OCI-LY7 (cell line): ENCODE results near the gene IQCH. TPM values are rescaled to one million over a fixed set of nuclear protein-coding genes. Genes with fewer than 3 reads are reported as not detected.

Experiments used
- BruUV-seq: library from RNA; stranded (reverse); fragments of 400-500 nt; replicated peaks from 2 replicates; lab custom pipeline; 2021; lab: Mats Ljungman, UMichigan
- CTCF ChIA-PET: fragments of 300-600 bp; sonication (Branson Sonifier 250); formaldehyde crosslinking; loops from one replicate; lab custom pipeline; 2022; ENCODE audit warnings: antibody characterized with exemption; ENCODE audit not compliant: unreplicated experiment; lab: Charles Lee
- POLR2A ChIA-PET: fragments of 300-600 bp; sonication (Branson Sonifier 250); formaldehyde crosslinking; loops from one replicate; lab custom pipeline; 2022; ENCODE audit warnings: antibody characterized with exemption; lab: Charles Lee
- DNase-seq: peaks from one replicate; pipeline ENCODE4 v3.0.0-alpha.2; 2015; ENCODE audit warnings: low spot score
- H2AFZ ChIP-seq: fragments of 200-600 bp; sonication (generic), shearing (Covaris generic); 2 replicates; pipeline ENCODE4 v1.6.1; 2014; ENCODE audit warnings: mild to moderate bottlenecking, antibody characterized with exemption, low read length, moderate library complexity
- H3K27ac ChIP-seq: fragments of 200-600 bp; sonication (generic); 2 replicates; pipeline ENCODE4 v1.5.1; 2014; ENCODE audit warnings: mixed run types, low read depth, mild to moderate bottlenecking, moderate library complexity, low read length, inconsistent platforms; ENCODE audit not compliant: poor library complexity, severe bottlenecking
- H3K36me3 ChIP-seq: fragments of 200-600 bp; sonication (generic); 2 replicates; pipeline ENCODE4 v1.6.1; 2014; ENCODE audit warnings: mild to moderate bottlenecking, antibody characterized with exemption, low read length, moderate library complexity, mixed read lengths; ENCODE audit not compliant: insufficient read depth
- H3K4me1 ChIP-seq: fragments of 200-600 bp; sonication (generic); 2 replicates; pipeline ENCODE4 v1.5.1; 2014; ENCODE audit warnings: mild to moderate bottlenecking, low read length; ENCODE audit not compliant: insufficient read depth, poor library complexity, severe bottlenecking
- H3K4me2 ChIP-seq: fragments of 200-600 bp; sonication (generic); 2 replicates; pipeline ENCODE4 v1.6.1; 2014; ENCODE audit warnings: mild to moderate bottlenecking, low read length
- H3K4me3 ChIP-seq: fragments of 200-600 bp; sonication (generic); 2 replicates; pipeline ENCODE4 v1.5.1; 2014; ENCODE audit warnings: mild to moderate bottlenecking, low read depth, low read length; ENCODE audit not compliant: poor library complexity, severe bottlenecking
- H3K79me2 ChIP-seq: fragments of 200-600 bp; sonication (generic); 2 replicates; pipeline ENCODE4 v1.6.1; 2016; ENCODE audit warnings: low read depth, mild to moderate bottlenecking, low read length, moderate library complexity, mixed read lengths; ENCODE audit not compliant: insufficient read depth
- H3K9me2 ChIP-seq: fragments of 200-600 bp; sonication (generic); 2 replicates; pipeline ENCODE4 v1.6.1; 2016; ENCODE audit warnings: mild to moderate bottlenecking, low read length, mixed read lengths; ENCODE audit not compliant: insufficient read depth
- H3K9me3 ChIP-seq: fragments of 200-600 bp; sonication (generic); 2 replicates; pipeline ENCODE4 v1.6.1; 2014; ENCODE audit warnings: mild to moderate bottlenecking, mixed run types, low read length, mixed read lengths
- H4K20me1 ChIP-seq: fragments of 200-600 bp; sonication (generic); 2 replicates; pipeline ENCODE4 v1.6.1; 2014; ENCODE audit warnings: mild to moderate bottlenecking, antibody characterized with exemption, low read length, moderate library complexity, mixed read lengths; ENCODE audit not compliant: insufficient read depth
- CTCF ChIP-seq: fragments of 200-600 bp; sonication (generic); conservative IDR thresholded peaks from 2 replicates; pipeline ENCODE4 v1.5.1; 2014; ENCODE audit warnings: mild to moderate bottlenecking, antibody characterized with exemption, low read length, moderate library complexity, mixed read lengths
- EZH2phosphoT487 ChIP-seq: fragments of 200-600 bp; sonication (generic); IDR thresholded peaks from 2 replicates; pipeline ENCODE4 v1.6.1; 2018; ENCODE audit warnings: low read depth, borderline replicate concordance, mild to moderate bottlenecking, mixed run types, antibody characterized with exemption, low read length, moderate library complexity, mixed read lengths
- intact Hi-C: fragments of 100-400 bp; cut with micrococcal nuclease; formaldehyde crosslinking; loops from one replicate; pipeline ENCODE4 v1.10.0; 2022; ENCODE audit not compliant: unreplicated experiment
- total RNA-seq, 2 experiments: library from RNA; depleted of rRNA in 1 of 2; stranded (reverse); fragments of >200 nt in 1 of 2; shearing (Covaris generic) in 1 of 2; gene quantifications; 2 replicates each; pipeline ENCODE4 v1.2.3, GENCODE V29; 2014 to 2022

IQCH gene
- total RNA-seq, 2 experiments from 2014 or later = 3.9 to 5.8 TPM

GRCh38 chr15:67406257-67406861 is 151.8 kb downstream of the IQCH start:
- intact Hi-C loops = no loop called here
- no peaks in the 10 kb centered on the region for H3K9me2 ChIP-seq
- H3K4me2 ChIP-seq = no peak overlapping the region
- H3K4me3 ChIP-seq = no peak overlapping the region
- H3K9me3 ChIP-seq = no peaks in the 10 kb centered on the region
- no peaks in the 10 kb centered on the region for H3K36me3 ChIP-seq
- TF ChIP-seq EZH2phosphoT487 = no peak
- no peak for TF ChIP-seq CTCF
- ChIA-PET POLR2A (no interaction called here), CTCF (no interaction called here)
- no peaks in the 10 kb centered on the region for H3K4me1 ChIP-seq
- no peaks in the 10 kb centered on the region for H4K20me1 ChIP-seq
- H3K27ac ChIP-seq = no peak overlapping the region
- BruUV-seq = no TSS peak
- H2AFZ ChIP-seq = no peak overlapping the region
- no peaks in the 10 kb centered on the region for H3K79me2 ChIP-seq
- no peak for DNase-seq

GRCh38 chr15:67407786-67408185 is 153.2 kb downstream of the IQCH start:
- Histone ChIP-seq H2AFZ (no peak overlapping the region), H3K9me3 (no peaks in the 10 kb centered on the region), H3K9me2 (no peaks in the 10 kb centered on the region), H3K36me3 (no peaks in the 10 kb centered on the region), H3K27ac (no peak overlapping the region), H3K79me2 (no peaks in the 10 kb centered on the region), H4K20me1 (no peaks in the 10 kb centered on the region), H3K4me1 (no peaks in the 10 kb centered on the region), H3K4me2 (no peak overlapping the region), H3K4me3 (no peak overlapping the region)
- no peak for DNase-seq
- CTCF ChIA-PET = no interaction called here
- POLR2A ChIA-PET = interaction anchor here (0.6 kb wide), 1 partner anchor 73 kb away, joined by 3 read pairs; no protein-coding TSS in a partner anchor
- BruUV-seq = no TSS peak
- intact Hi-C loops = no loop called here
- TF ChIP-seq EZH2phosphoT487 = no peak
- no peak for TF ChIP-seq CTCF

- Histone ChIP-seq H3K27ac (no peak overlapping the region), H3K4me3 (no peak overlapping the region), H3K36me3 (no peaks in the 10 kb centered on the region), H3K4me2 (no peak overlapping the region), H3K9me3 (no peaks in the 10 kb centered on the region), H4K20me1 (no peaks in the 10 kb centered on the region), H3K9me2 (no peaks in the 10 kb centered on the region), H2AFZ (no peak overlapping the region), H3K4me1 (no peaks in the 10 kb centered on the region), H3K79me2 (no peaks in the 10 kb centered on the region)
- no peak for DNase-seq
- ChIA-PET POLR2A (no interaction called here), CTCF (no interaction called here)
- no TSS peak for BruUV-seq
- TF ChIP-seq CTCF (no peak), EZH2phosphoT487 (no peak)
- intact Hi-C loops = no loop called here
Measured at GRCh38 chr15:67409175-67409574, 154.6 kb downstream of the IQCH start.
